Activated B cell treated with CpG ODN at 0.5 μM for 24 hours (primary cell): Measurements from ENCODE around the gene C6orf89. TPM values are rescaled to one million over a fixed set of nuclear protein-coding genes. Genes with fewer than 3 reads are reported as not detected.
A peak's percentile ranks its signal among the peaks of the same experiment; 100 is the strongest.

Experiments
- ATAC-seq: fragments of 200-7000 bp; cut with Tn5 transposase; one replicate; pipeline ENCODE4 v1.10.0; 2021; ENCODE audit warnings: low read depth, mild to moderate bottlenecking, moderate library complexity
- CTCF ChIA-PET: fragments of 350-600 bp; sonication (Branson Sonifier 250); formaldehyde crosslinking; loops from one replicate; lab custom pipeline; 2021; ENCODE audit warnings: antibody characterized with exemption; lab: Charles Lee
- POLR2A ChIA-PET: fragments of 350-600 bp; sonication (Branson Sonifier 250); formaldehyde crosslinking; loops from one replicate; lab custom pipeline; 2021; ENCODE audit warnings: antibody characterized with exemption; lab: Charles Lee
- DNase-seq: peaks from one replicate; pipeline ENCODE4 v3.0.0; 2022
- H3K27ac Mint-ChIP-seq: one replicate; pipeline ENCODE4 v1.8.0; 2020; ENCODE audit warnings: mixed read lengths
- H3K27me3 Mint-ChIP-seq: one replicate; pipeline ENCODE4 v1.8.0; 2021; ENCODE audit warnings: mixed read lengths
- H3K36me3 Mint-ChIP-seq: one replicate; pipeline ENCODE4 v1.8.0; 2021; ENCODE audit warnings: low read depth, mixed read lengths
- H3K4me1 Mint-ChIP-seq: one replicate; pipeline ENCODE4 v1.8.0; 2021; ENCODE audit warnings: mixed read lengths
- H3K4me3 Mint-ChIP-seq: one replicate; pipeline ENCODE4 v1.8.0; 2020; ENCODE audit warnings: mild to moderate bottlenecking, mixed read lengths
- H3K9me3 Mint-ChIP-seq: one replicate; pipeline ENCODE4 v1.8.0; 2020; ENCODE audit warnings: mixed read lengths
- intact Hi-C: fragments of 100-400 bp; cut with micrococcal nuclease; formaldehyde crosslinking; loops from one replicate; pipeline ENCODE4 v1.15.1; 2024
- total RNA-seq: library from RNA; stranded (reverse); gene quantifications from 2 replicates; pipeline ENCODE4 v1.2.3, GENCODE V29; 2022
- TF ChIP-seq, protein P1 (sequence below): fragments of 200-600 bp; IDR thresholded peaks from one replicate; pipeline ENCODE4 v1.8.0; 2022; ENCODE audit warnings: antibody characterized with exemption, mild to moderate bottlenecking

Gene C6orf89
- total RNA-seq, 1 donor from 2014 or later, result 30.3 TPM

DNA sequence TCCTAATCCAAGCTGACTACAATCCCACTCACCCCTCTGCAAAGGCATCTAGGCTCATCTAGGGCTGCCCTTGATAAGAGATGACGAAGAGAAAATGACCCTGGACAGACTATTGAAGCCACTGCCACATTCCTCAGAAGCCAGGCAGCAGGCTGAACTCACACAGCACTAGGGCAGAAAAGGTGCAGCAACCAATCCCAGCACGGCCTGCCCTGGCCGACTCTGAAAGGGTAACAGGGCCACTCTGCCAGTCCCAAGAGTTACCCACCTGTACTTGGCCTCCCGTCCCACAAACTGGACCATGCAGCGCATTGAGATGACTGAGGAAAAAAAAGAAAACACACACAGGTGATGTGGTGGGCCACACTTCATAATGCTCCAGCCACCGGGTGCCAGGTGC is 91.2 kb downstream of the C6orf89 start:
- ATAC-seq (no peak), DNase-seq (no peak)
- intact Hi-C loops, result loop anchor here (1.0 kb wide), 3 partner anchors 28 to 233 kb away; partner anchors contain the start of gene FGD2
- H3K27ac Mint-ChIP-seq, result no peak overlapping the region
- ChIA-PET CTCF (interaction anchor here (0.8 to 12.5 kb wide), 9 partner anchors 27 to 233 kb away, joined by 3 to 167 read pairs (median 4); no protein-coding TSS in a partner anchor), POLR2A (interaction anchor here (0.7 to 1.6 kb wide), 7 partner anchors 9 to 199 kb away, joined by 3 to 12 read pairs (median 8); partner anchors contain the start of genes FGD2, MTCH1 and PI16)
- TF ChIP-seq, protein P1, sequence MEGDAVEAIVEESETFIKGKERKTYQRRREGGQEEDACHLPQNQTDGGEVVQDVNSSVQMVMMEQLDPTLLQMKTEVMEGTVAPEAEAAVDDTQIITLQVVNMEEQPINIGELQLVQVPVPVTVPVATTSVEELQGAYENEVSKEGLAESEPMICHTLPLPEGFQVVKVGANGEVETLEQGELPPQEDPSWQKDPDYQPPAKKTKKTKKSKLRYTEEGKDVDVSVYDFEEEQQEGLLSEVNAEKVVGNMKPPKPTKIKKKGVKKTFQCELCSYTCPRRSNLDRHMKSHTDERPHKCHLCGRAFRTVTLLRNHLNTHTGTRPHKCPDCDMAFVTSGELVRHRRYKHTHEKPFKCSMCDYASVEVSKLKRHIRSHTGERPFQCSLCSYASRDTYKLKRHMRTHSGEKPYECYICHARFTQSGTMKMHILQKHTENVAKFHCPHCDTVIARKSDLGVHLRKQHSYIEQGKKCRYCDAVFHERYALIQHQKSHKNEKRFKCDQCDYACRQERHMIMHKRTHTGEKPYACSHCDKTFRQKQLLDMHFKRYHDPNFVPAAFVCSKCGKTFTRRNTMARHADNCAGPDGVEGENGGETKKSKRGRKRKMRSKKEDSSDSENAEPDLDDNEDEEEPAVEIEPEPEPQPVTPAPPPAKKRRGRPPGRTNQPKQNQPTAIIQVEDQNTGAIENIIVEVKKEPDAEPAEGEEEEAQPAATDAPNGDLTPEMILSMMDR, result no peak
- H3K36me3 Mint-ChIP-seq, result peaks cover 92% of the 10 kb centered on the region
- H3K4me1 Mint-ChIP-seq, result peaks cover 27% of the 10 kb centered on the region
- no peak overlapping the region for H3K4me3 Mint-ChIP-seq
- no peaks in the 10 kb centered on the region for H3K9me3 Mint-ChIP-seq
- H3K27me3 Mint-ChIP-seq, result no peaks in the 10 kb centered on the region

GRCh38 chr6:36977470-36977941 is 91.8 kb downstream of the C6orf89 start:
- Mint-ChIP-seq H3K4me1 (peaks cover 30% of the 10 kb centered on the region), H3K27ac (no peak overlapping the region), H3K36me3 (peaks cover 88% of the 10 kb centered on the region), H3K9me3 (no peaks in the 10 kb centered on the region), H3K27me3 (no peaks in the 10 kb centered on the region), H3K4me3 (no peak overlapping the region)
- ChIA-PET CTCF (interaction anchor here (0.8 to 12.5 kb wide), 9 partner anchors 11 to 232 kb away, joined by 3 to 167 read pairs (median 4); no protein-coding TSS in a partner anchor), POLR2A (interaction anchor here (0.7 to 1.6 kb wide), 7 partner anchors 9 to 198 kb away, joined by 3 to 12 read pairs (median 8); partner anchors contain the start of genes FGD2, MTCH1 and PI16)
- DNase-seq (no peak), ATAC-seq (peak; percentile 85)
- TF ChIP-seq, protein P1, result no peak
- intact Hi-C loops, result loop anchor here (1.0 kb wide), 3 partner anchors 28 to 233 kb away; partner anchors contain the start of gene FGD2

Other genes with a start within 250 kb of the C6orf89 start
- gene CDKN1A, start 207.2 kb upstream of the C6orf89 start, total RNA-seq, result 46.9 and 50.4 TPM in 2 replicates
- 0.20 TPM in 1 of 2 replicates, not detected in the other for gene RAB44, start 188.1 kb upstream of the C6orf89 start, total RNA-seq
- gene CPNE5, start 46.5 kb upstream of the C6orf89 start, total RNA-seq, result 57.8 and 59.1 TPM in 2 replicates
- gene PPIL1, start 11.1 kb upstream of the C6orf89 start, total RNA-seq, result 23.4 and 27.0 TPM in 2 replicates
- 0.10 and 0.78 TPM in 2 replicates for gene PI16, start 68.8 kb downstream of the C6orf89 start, total RNA-seq
- 128 and 133 TPM in 2 replicates for gene MTCH1, start 100.2 kb downstream of the C6orf89 start, total RNA-seq
- gene FGD2, start 119.7 kb downstream of the C6orf89 start, total RNA-seq, result 362 and 435 TPM in 2 replicates